GM18868 (cell line): ENCODE measurements around the gene CNPY1.

Experiments
- ATAC-seq: cut with Tn5 transposase; IDR thresholded peaks from one replicate; pipeline ENCODE4 v1.9.1; 2021; ENCODE audit warnings: mild to moderate bottlenecking, moderate library complexity; ENCODE audit not compliant: unreplicated experiment

Gene CNPY1

GRCh38 chr7:155490697-155491628 is 55.4 kb downstream of the CNPY1 start:
- ATAC-seq: peak; percentile 93

GRCh38 chr7:155489862-155490696 is 56.3 kb downstream of the CNPY1 start:
- ATAC-seq: peak; percentile 17

GRCh38 chr7:155489158-155489840 is 57.1 kb downstream of the CNPY1 start:
- ATAC-seq: no peak

GRCh38 chr7:155488483-155489127 is 57.8 kb downstream of the CNPY1 start:
- ATAC-seq: no peak

- no peak for ATAC-seq
Observed at GRCh38 chr7:155487509-155488482, 58.6 kb downstream of the CNPY1 start.

- no peak for ATAC-seq
Observed at GRCh38 chr7:155486783-155487508, 59.4 kb downstream of the CNPY1 start.

- no peak for ATAC-seq
Observed at GRCh38 chr7:155484483-155485399, 61.6 kb downstream of the CNPY1 start.

GRCh38 chr7:155483868-155484325 is 62.5 kb downstream of the CNPY1 start:
- no peak for ATAC-seq

GRCh38 chr7:155483245-155483644 is 63.1 kb downstream of the CNPY1 start:
- ATAC-seq: no peak

- ATAC-seq: no peak
Observed at GRCh38 chr7:155482511-155483183, 63.7 kb downstream of the CNPY1 start.

GRCh38 chr7:155481764-155482163 is 64.6 kb downstream of the CNPY1 start:
- ATAC-seq: no peak

- peak; percentile 97 for ATAC-seq
Observed at GRCh38 chr7:155477476-155477875, 68.9 kb downstream of the CNPY1 start.

GRCh38 chr7:155471718-155472117 is 74.6 kb downstream of the CNPY1 start:
- ATAC-seq: no peak

- ATAC-seq: no peak
Observed at GRCh38 chr7:155470686-155471638, 75.4 kb downstream of the CNPY1 start.

GRCh38 chr7:155470186-155470487 is 76.2 kb downstream of the CNPY1 start:
- no peak for ATAC-seq
